Skin epidermis (tissue), 12 donors: Measurements from ENCODE around the gene GABARAPL2.
"Not testable (repeated sequence)": the region's sequence is repeated elsewhere in the genome, so short reads cannot be mapped to it uniquely, and the experiment has no call there.

Experiments
- H3K27ac ChIP-seq, 21 experiments: fragments of 200-600 bp; sonication (generic) in 11 of 21; one replicate each; pipeline ENCODE4 v1.5.0; 2020; ENCODE audit warnings: mild to moderate bottlenecking in 3 of 21, inconsistent platforms in 2 of 21, moderate library complexity in 2 of 21
- H3K4me3 ChIP-seq, 7 experiments: fragments of 200-600 bp; sonication (generic) in 2 of 7; one replicate each; pipeline ENCODE4 v1.5.0; 2020; ENCODE audit warnings: inconsistent platforms in 2 of 7, mild to moderate bottlenecking in 2 of 7, moderate library complexity in 1 of 7

GABARAPL2 gene

GRCh38 chr16:75584108-75584507, 17.9 kb downstream of the GABARAPL2 start:
- Histone ChIP-seq H3K4me3 (no peak overlapping the region), H3K27ac (no peak overlapping the region)

GRCh38 chr16:75588716-75589115, 22.5 kb downstream of the GABARAPL2 start:
- Histone ChIP-seq H3K4me3 (no peak overlapping the region), H3K27ac (peak overlapping the region in 6 of 21 experiments; percentile 10 to 75 (median 43))

GRCh38 chr16:75589306-75589705, 23.1 kb downstream of the GABARAPL2 start:
- Histone ChIP-seq H3K4me3 (no peak overlapping the region), H3K27ac (peak overlapping the region in 9 of 21 experiments; percentile 21 to 82 (median 63))

GRCh38 chr16:75590920-75591843, 25.0 kb downstream of the GABARAPL2 start:
- H3K27ac ChIP-seq: peak overlapping the region in 17 of 21 experiments; percentile 7 to 82 (median 52)
- H3K4me3 ChIP-seq: no peak overlapping the region

DNA sequence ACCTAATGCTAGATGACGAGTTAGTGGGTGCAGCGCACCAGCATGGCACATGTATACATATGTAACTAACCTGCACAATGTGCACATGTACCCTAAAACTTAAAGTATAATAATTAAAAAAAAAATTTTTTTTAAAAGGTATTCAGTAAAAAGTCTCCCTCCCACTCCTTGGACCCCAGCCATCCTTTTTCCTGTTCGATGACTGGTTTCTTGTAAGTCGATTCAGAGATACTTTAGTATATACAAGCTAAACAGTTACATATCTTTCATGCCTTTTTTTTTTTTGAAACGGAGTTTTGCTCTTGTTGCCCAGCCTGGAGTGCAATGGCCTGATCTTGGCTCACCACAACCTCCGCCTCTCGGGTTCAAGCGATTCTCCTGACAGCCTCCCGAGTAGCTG, 25.7 kb downstream of the GABARAPL2 start:
- H3K27ac ChIP-seq, H3K4me3 ChIP-seq: not testable (repeated sequence)

DNA sequence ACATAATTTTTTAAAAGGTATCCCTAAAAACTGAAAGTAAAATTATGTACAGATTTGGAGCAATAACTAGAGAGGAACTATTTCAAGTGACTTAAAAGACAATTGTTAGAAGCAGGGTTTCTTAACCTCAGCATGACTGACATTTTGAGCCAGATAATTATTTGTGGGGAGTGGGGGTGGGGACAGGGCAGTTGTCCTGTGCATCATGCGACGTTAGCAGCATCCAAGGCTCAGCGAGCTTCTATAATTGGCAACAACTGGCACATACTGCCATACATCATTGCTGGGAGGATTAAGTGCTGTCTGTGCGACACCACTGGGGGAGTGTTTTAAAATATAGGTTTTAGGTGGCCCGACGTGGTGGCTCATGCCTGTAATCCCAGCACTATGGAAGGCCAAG, 27.1 kb downstream of the GABARAPL2 start:
- Histone ChIP-seq H3K27ac (no peak overlapping the region), H3K4me3 (no peak overlapping the region)

- Histone ChIP-seq H3K27ac (peak overlapping the region in 2 of 21 experiments; percentile 6 to 34), H3K4me3 (no peak overlapping the region)
Observed at GRCh38 chr16:75593825-75594820, 27.9 kb downstream of the GABARAPL2 start.

- Histone ChIP-seq H3K4me3 (no peak overlapping the region), H3K27ac (no peak overlapping the region)
Observed at GRCh38 chr16:75599452-75600277, 33.5 kb downstream of the GABARAPL2 start.

DNA sequence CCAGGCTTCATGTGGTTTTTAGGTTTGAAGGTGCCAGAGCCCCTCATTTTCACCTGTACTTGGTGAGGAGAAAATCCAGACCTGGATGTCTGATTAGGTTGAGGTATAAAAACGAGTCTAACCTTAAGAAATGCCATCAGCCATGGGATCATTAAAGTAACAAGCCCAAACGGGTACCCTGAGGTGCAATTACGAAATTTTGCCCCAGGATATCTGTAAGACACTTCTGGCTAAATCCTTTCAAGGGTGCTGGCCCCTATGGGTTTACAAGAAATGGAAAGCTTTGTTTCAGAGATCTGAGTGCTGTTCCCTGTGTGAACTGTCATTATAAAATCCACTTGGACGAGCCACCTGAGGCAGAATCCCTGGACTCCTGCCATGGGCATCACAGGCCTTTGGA, 37.1 kb downstream of the GABARAPL2 start:
- Histone ChIP-seq H3K4me3 (no peak overlapping the region), H3K27ac (no peak overlapping the region)

DNA sequence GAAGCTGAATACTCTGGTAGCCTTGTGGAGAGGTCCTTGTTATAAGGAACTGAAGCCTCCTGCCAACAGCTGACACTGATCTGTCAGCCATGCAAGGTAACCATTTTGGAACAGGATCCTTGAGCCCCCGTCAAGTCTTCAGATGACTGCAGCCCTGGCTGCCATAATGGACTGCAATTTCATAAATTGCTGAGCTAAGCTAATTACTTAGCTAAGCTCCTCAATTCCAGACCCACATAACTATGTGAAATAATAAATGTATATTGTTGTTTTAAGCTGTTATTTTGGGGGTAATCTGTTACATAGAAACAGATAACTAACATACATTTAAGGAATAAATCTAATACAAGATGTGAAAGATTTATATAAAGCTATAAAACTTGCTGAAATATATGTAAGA, 40.3 kb downstream of the GABARAPL2 start:
- H3K27ac ChIP-seq: no peak overlapping the region
- no peak overlapping the region for H3K4me3 ChIP-seq

- H3K4me3 ChIP-seq: no peak overlapping the region
Observed at GRCh38 chr16:75614066-75614897, 48.1 kb downstream of the GABARAPL2 start.

DNA sequence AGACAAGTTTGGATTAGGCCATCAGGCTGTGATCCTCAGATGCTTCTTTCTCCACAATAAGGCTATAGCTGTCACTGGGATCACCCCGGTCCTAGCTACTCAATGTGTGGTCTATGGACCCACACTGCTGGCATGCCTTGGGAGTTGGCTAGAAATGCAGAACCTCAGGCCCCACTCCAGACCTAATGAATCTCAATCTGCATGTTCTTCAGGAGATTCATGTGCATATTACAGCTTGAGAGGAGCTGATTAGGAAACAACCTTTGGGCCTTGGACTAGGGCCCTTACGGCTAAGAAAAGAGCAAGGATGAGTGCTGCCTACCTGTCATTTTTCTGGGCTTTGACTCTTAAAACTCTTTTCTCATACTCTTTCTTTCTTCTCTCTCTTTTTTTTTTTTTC, 49.4 kb downstream of the GABARAPL2 start:
- H3K27ac ChIP-seq: peak overlapping the region in 6 of 21 experiments; percentile 27 to 76 (median 64)

More at GRCh38 chr16:75614066-75614897, 48.1 kb downstream of the GABARAPL2 start:
- H3K27ac ChIP-seq: no peak overlapping the region

DNA sequence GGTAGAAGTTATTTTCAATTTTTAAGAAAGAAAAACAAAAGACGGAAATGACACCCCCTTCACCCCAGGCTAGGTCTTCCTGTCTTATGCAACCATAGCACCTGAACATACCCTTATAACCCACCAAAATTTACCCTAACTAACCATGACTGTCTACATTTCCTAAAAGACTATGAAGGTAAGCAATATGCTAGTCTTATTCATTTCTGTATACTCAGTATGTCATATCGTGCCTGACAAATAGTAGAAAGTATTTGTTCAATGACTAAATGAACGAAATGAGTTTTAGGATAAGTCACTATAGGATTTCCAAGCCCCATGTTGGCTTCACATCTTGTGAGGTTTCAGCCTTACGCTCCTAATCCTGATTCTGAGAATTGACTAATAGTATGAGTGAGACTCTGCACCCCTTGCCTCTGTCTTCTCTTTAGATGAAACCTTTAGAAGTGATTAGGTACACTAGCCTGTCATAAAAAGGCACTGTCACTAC, 50.4 kb downstream of the GABARAPL2 start:
- peak overlapping the region in 6 of 21 experiments; percentile 18 to 76 (median 54) for H3K27ac ChIP-seq

More for the DNA sequence above, 49.4 kb downstream of the GABARAPL2 start:
- H3K4me3 ChIP-seq: no peak overlapping the region

GRCh38 chr16:75617121-75617520, 50.9 kb downstream of the GABARAPL2 start:
- Histone ChIP-seq H3K27ac (peak overlapping the region in 7 of 21 experiments; percentile 9 to 76 (median 41)), H3K4me3 (no peak overlapping the region)

More for the DNA sequence above, 50.4 kb downstream of the GABARAPL2 start:
- no peak overlapping the region for H3K4me3 ChIP-seq

GRCh38 chr16:75618780-75619179, 52.6 kb downstream of the GABARAPL2 start:
- Histone ChIP-seq H3K27ac (no peak overlapping the region), H3K4me3 (no peak overlapping the region)

DNA sequence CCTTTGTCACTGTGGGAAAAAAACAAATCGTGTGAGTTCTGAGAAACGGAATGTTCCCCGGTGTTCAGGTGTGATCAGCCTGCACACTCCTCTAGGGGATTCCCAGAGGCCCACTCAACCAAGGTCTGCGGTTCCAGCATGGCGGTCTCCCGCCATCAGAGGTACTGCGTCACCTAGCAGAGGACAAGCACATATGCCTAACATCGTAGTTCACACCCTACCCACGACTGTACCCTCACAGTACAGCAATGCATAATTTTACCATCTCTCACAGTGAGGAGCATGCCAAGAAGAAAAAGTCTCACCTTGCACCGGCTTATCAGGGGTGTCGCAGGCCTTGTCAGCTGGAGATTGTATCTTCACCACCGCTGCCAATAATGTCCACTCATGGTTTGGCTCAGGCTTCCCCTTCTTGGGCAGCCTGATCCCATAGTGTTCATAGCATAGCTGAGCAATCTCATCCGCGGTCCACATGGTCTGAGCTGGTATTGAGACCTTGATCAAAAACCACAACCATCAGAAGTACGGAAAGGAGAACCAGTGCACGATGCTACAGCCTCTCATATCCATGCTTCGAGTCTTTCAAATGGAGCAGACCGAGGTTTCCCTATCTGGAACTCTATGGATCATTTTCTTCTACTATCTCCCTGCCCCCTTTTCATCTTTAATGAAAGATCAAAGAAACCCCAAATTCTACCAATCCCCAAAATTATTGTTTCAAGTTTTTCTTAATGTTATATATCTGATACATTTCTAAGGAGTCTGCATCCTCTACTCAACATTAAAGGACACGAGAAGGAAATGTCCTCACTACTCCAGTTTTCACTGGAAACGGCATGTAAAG, 54.4 kb downstream of the GABARAPL2 start:
- peak overlapping the region in 6 of 21 experiments; percentile 3 to 65 (median 38) for H3K27ac ChIP-seq
- H3K4me3 ChIP-seq: no peak overlapping the region

DNA sequence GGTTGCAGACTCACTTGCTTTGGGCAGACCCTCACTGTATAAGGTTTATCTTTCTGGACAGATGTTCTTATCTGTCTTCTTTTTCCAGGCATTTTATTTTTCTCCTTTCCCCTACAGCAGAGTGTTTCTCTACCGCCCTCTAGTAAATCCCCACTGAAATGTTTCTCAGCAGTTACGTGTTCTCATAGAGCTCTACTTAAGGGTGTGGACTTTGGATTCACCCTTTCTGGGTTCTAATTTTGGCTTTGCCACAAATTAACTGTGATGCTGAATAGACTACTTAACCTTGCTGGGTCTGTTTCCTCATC, 54.9 kb downstream of the GABARAPL2 start:
- H3K27ac ChIP-seq: peak overlapping the region in 3 of 21 experiments; percentile 3 to 65 (median 52)
- no peak overlapping the region for H3K4me3 ChIP-seq
